HUES6 (cell line): ENCODE results near the gene CLIC4.

Experiments used
- H3K27ac ChIP-seq: 2 replicates; pipeline ENCODE4 v1.7.0; 2013; ENCODE audit warnings: low read depth, mild to moderate bottlenecking, low read length, inconsistent platforms
- H3K27me3 ChIP-seq: 2 replicates; pipeline ENCODE4 v1.6.1; 2013; ENCODE audit warnings: low read length; ENCODE audit not compliant: control insufficient read depth, insufficient read depth
- H3K36me3 ChIP-seq: 2 replicates; pipeline ENCODE4 v1.6.1; 2013; ENCODE audit warnings: low read length; ENCODE audit not compliant: control insufficient read depth, insufficient read depth
- H3K4me1 ChIP-seq: 2 replicates; pipeline ENCODE4 v1.6.1; 2013; ENCODE audit warnings: low read length; ENCODE audit not compliant: control insufficient read depth, insufficient read depth
- H3K4me3 ChIP-seq: 2 replicates; pipeline ENCODE4 v1.5.1; 2013; ENCODE audit warnings: low read depth, low read length
- H3K9ac ChIP-seq: one replicate; pipeline ENCODE4 v1.6.1; 2013; ENCODE audit warnings: mild to moderate bottlenecking, low read length
- H3K9me3 ChIP-seq: 2 replicates; pipeline ENCODE4 v1.6.1; 2013; ENCODE audit warnings: low read depth, low read length; ENCODE audit not compliant: control insufficient read depth, insufficient read depth

CLIC4 gene

GRCh38 chr1:24765308-24765988, 20.2 kb downstream of the CLIC4 start:
- H3K27me3 ChIP-seq, result no peaks in the 10 kb centered on the region
- H3K4me3 ChIP-seq, result no peak overlapping the region
- peaks cover 15% of the 10 kb centered on the region for H3K4me1 ChIP-seq
- H3K27ac ChIP-seq, result 0 out of 2 replicates have a peak overlapping the region, but pooled peaks have one; percentile 40
- no peaks in the 10 kb centered on the region for H3K9me3 ChIP-seq
- H3K36me3 ChIP-seq, result peaks cover 4% of the 10 kb centered on the region; the same call in 1 of the 2 replicates
- no peak overlapping the region for H3K9ac ChIP-seq

GRCh38 chr1:24767351-24767750, 22.1 kb downstream of the CLIC4 start:
- Histone ChIP-seq H3K4me1 (peaks cover 9% of the 10 kb centered on the region; the same call in 1 of the 2 replicates), H3K27me3 (no peaks in the 10 kb centered on the region), H3K9me3 (no peaks in the 10 kb centered on the region), H3K9ac (no peak overlapping the region), H3K4me3 (no peak overlapping the region), H3K27ac (no peak overlapping the region), H3K36me3 (peaks cover 4% of the 10 kb centered on the region; the same call in 1 of the 2 replicates)

DNA sequence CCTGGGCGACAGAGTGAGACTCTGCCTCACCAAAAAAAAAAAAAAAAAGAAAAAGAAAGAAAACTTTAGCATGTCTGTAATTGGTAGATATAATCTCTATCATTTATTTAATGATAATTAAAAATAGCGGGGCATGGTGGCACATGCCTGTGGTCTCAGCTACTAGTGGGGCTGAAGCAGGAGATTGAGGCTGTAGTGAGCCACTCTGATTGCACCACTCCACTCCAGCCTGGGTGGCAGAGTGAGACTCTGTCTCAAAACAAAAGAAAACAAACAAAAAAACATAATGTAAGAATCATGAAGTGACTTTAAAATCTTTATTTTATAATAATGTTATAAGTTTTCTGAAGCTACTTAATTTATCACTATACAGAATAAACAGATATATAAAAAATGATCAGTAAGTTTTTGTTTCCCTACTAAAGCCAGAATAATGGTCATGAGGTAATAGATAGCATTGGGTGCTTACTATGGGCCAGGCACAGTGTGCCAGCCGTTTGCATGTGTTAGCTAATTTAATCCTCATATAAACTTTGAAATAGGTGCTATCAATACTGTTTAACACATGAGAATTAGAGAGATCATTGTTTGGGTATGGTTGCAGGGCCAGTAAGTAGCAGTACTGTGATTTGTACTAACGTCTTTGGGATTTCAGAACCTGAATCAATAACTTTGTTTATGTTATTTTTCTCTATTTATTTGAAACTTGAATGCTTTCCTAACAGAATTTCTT, 23.8 kb downstream of the CLIC4 start:
- H3K27ac ChIP-seq, result no peak overlapping the region
- H3K4me3 ChIP-seq, result no peak overlapping the region
- no peaks in the 10 kb centered on the region for H3K9me3 ChIP-seq
- peaks cover 4% of the 10 kb centered on the region; the same call in 1 of the 2 replicates for H3K36me3 ChIP-seq
- no peaks in the 10 kb centered on the region for H3K27me3 ChIP-seq
- no peak overlapping the region for H3K9ac ChIP-seq
- peaks cover 9% of the 10 kb centered on the region; the same call in 1 of the 2 replicates for H3K4me1 ChIP-seq

- Histone ChIP-seq H3K27ac (no peak overlapping the region), H3K36me3 (peaks cover 4% of the 10 kb centered on the region; the same call in 1 of the 2 replicates), H3K27me3 (no peaks in the 10 kb centered on the region), H3K9me3 (no peaks in the 10 kb centered on the region), H3K4me3 (no peak overlapping the region), H3K9ac (no peak overlapping the region), H3K4me1 (peaks cover 6% of the 10 kb centered on the region; the same call in 1 of the 2 replicates)
Measured at GRCh38 chr1:24769656-24770651, 24.7 kb downstream of the CLIC4 start.

DNA sequence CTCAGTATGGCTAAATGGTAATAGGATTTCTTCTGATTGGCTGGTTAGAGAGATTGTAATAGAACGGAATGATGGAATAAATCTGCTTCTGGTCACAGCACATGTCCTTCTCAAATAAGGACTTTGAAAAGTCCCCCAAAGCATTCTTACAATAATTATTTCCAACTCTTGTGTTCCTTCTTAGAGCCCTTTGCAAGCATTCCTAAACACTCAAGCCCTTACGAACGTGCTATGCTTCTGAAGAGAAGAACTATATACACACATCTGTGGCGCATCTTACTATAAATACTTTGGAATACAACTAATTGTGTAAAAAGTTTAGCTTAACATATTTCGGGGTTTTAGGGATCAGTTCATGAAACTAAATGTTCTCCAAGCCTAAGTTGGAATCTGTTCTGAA, 25.6 kb downstream of the CLIC4 start:
- Histone ChIP-seq H3K27ac (no peak overlapping the region), H3K9me3 (no peaks in the 10 kb centered on the region), H3K27me3 (no peaks in the 10 kb centered on the region), H3K4me3 (no peak overlapping the region), H3K36me3 (peaks cover 4% of the 10 kb centered on the region; the same call in 1 of the 2 replicates), H3K4me1 (no peaks in the 10 kb centered on the region; the same call in 1 of the 2 replicates), H3K9ac (no peak overlapping the region)

DNA sequence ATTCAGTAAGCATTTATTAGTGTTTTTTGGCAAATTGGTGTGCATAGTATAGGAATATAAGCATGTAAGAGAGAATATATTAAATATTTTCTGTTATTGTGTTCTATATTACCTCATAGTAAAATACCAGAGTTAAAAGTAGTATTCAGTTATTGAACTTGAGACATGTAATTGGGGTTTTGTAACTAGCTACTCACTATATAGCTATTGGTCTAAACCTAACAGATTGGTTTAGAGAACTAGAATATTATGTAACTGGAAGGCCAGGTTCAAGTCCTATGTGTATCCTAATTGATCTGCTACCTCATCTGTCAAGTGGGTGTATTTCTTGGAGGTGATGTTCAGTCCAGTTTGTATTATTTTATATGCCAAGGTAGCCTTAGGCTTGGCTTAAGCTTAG, 26.3 kb downstream of the CLIC4 start:
- no peaks in the 10 kb centered on the region for H3K9me3 ChIP-seq
- no peak overlapping the region for H3K9ac ChIP-seq
- H3K4me3 ChIP-seq, result no peak overlapping the region
- H3K27ac ChIP-seq, result no peak overlapping the region
- H3K4me1 ChIP-seq, result no peaks in the 10 kb centered on the region; the same call in 1 of the 2 replicates
- peaks cover 4% of the 10 kb centered on the region; the same call in 1 of the 2 replicates for H3K36me3 ChIP-seq
- no peaks in the 10 kb centered on the region for H3K27me3 ChIP-seq

DNA sequence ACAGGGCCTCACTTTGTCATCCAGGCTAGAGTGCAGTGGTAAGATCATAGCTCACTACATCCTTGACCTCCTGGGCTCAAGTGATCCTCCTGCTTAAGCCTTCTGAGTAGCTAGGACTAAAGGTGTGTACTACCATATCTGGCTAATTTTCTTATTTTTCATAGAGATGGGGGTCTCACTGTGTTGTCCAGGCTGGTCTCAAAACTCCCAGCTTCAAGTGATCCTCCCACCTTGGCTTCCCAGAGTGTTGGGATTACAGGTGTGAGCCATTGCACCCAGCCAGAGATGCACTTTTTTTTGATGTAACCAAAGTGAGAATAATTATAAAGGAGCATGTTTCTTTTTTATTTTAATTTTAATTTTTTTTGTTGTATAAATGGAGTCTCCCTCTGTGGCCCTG, 28.4 kb downstream of the CLIC4 start:
- H3K27me3 ChIP-seq, result no peaks in the 10 kb centered on the region
- no peak overlapping the region for H3K27ac ChIP-seq
- no peaks in the 10 kb centered on the region for H3K9me3 ChIP-seq
- H3K9ac ChIP-seq, result no peak overlapping the region
- no peaks in the 10 kb centered on the region; the same call in 1 of the 2 replicates for H3K4me1 ChIP-seq
- no peak overlapping the region for H3K4me3 ChIP-seq
- H3K36me3 ChIP-seq, result no peaks in the 10 kb centered on the region; the same call in 1 of the 2 replicates

GRCh38 chr1:24775348-24775747, 30.1 kb downstream of the CLIC4 start:
- no peaks in the 10 kb centered on the region for H3K9me3 ChIP-seq
- H3K4me1 ChIP-seq, result no peaks in the 10 kb centered on the region; the same call in 1 of the 2 replicates
- H3K4me3 ChIP-seq, result no peak overlapping the region
- H3K27me3 ChIP-seq, result no peaks in the 10 kb centered on the region
- H3K36me3 ChIP-seq, result no peaks in the 10 kb centered on the region; the same call in 1 of the 2 replicates
- no peak overlapping the region for H3K9ac ChIP-seq
- no peak overlapping the region for H3K27ac ChIP-seq

GRCh38 chr1:24775916-24776315, 30.7 kb downstream of the CLIC4 start:
- Histone ChIP-seq H3K4me1 (no peaks in the 10 kb centered on the region; the same call in 1 of the 2 replicates), H3K27me3 (no peaks in the 10 kb centered on the region), H3K9me3 (no peaks in the 10 kb centered on the region), H3K36me3 (no peaks in the 10 kb centered on the region; the same call in 1 of the 2 replicates), H3K9ac (no peak overlapping the region), H3K27ac (no peak overlapping the region), H3K4me3 (no peak overlapping the region)

GRCh38 chr1:24776821-24777220, 31.6 kb downstream of the CLIC4 start:
- no peak overlapping the region for H3K9ac ChIP-seq
- no peaks in the 10 kb centered on the region; the same call in 1 of the 2 replicates for H3K4me1 ChIP-seq
- H3K9me3 ChIP-seq, result no peaks in the 10 kb centered on the region
- no peak overlapping the region for H3K27ac ChIP-seq
- no peak overlapping the region for H3K4me3 ChIP-seq
- no peaks in the 10 kb centered on the region; the same call in 1 of the 2 replicates for H3K36me3 ChIP-seq
- no peaks in the 10 kb centered on the region for H3K27me3 ChIP-seq
